Endothelial cell of umbilical vein (primary cell): ENCODE results near the gene DNAH11.

Experiments used
- CTCF ChIP-seq, 2 donors: IDR thresholded peaks; 1 replicate in 1 of 2; 2 replicates in 1 of 2; pipeline ENCODE4 v1.5.1; 2011; ENCODE audit warnings: low read length in 2 of 2, mild to moderate bottlenecking in 2 of 2, moderate library complexity in 2 of 2, control low read depth in 1 of 2, inconsistent platforms in 1 of 2, low read depth in 1 of 2; ENCODE audit not compliant: insufficient read depth in 1 of 2; ENCODE audit errors: extremely low read depth in 1 of 2
- EZH2 ChIP-seq: IDR thresholded peaks from 2 replicates; pipeline ENCODE4 v1.6.1; 2012; ENCODE audit warnings: borderline replicate concordance, low read depth, mild to moderate bottlenecking, moderate library complexity, low read length, inconsistent platforms; ENCODE audit not compliant: severe bottlenecking
- FOS ChIP-seq: IDR thresholded peaks from 2 replicates; pipeline ENCODE4 v1.6.1; 2011; ENCODE audit warnings: mild to moderate bottlenecking, low read length, moderate library complexity, borderline replicate concordance; ENCODE audit not compliant: insufficient read depth
- JUN ChIP-seq: IDR thresholded peaks from 2 replicates; pipeline ENCODE4 v1.6.1; 2011; ENCODE audit warnings: borderline replicate concordance, low read depth; ENCODE audit not compliant: insufficient read length, insufficient read depth
- MAX ChIP-seq: IDR thresholded peaks from 2 replicates; pipeline ENCODE4 v1.6.1; 2011; ENCODE audit not compliant: insufficient read depth, insufficient read length
- POLR2A ChIP-seq: IDR thresholded peaks from 2 replicates; pipeline ENCODE4 v1.6.1; 2012; ENCODE audit warnings: low read depth, mild to moderate bottlenecking, control low read depth, low read length
- POLR2AphosphoS5 ChIP-seq: IDR thresholded peaks from 2 replicates; pipeline ENCODE4 v1.6.1; 2012; ENCODE audit warnings: low read depth, mild to moderate bottlenecking, control low read depth, low read length, moderate library complexity; ENCODE audit not compliant: insufficient read depth

GRCh38 chr7:21944616-21945453, 402.0 kb downstream of the DNAH11 start:
- TF ChIP-seq CTCF (IDR thresholded peaks at IDR 0.05; ENCODE audit: extremely low read depth in 1 of 2, insufficient read depth in 1 of 2, low read depth in 1 of 2, low read length in 2 of 2) (no peak), EZH2 (no peak), FOS (no peak), JUN (no peak), POLR2AphosphoS5 (no peak), POLR2A (no peak), MAX (no peak)
